OCI-LY1 (cell line): ENCODE measurements around the gene ACTR8.

Experiments used
- EZH2 ChIP-seq: fragments of 200-600 bp; sonication (generic), shearing (Covaris generic); IDR thresholded peaks from 2 replicates; pipeline ENCODE4 v1.8.0; 2017; ENCODE audit warnings: borderline replicate concordance, mixed run types, mild to moderate bottlenecking, antibody characterized with exemption, low read length, moderate library complexity, mixed read lengths
- TF ChIP-seq, protein P1 (sequence below): fragments of 200-600 bp; sonication (generic), shearing (Covaris generic); IDR thresholded peaks from 2 replicates; pipeline ENCODE4 v1.5.1; 2017; ENCODE audit warnings: mild to moderate bottlenecking, antibody characterized with exemption, low read length, moderate library complexity, mixed read lengths

DNA sequence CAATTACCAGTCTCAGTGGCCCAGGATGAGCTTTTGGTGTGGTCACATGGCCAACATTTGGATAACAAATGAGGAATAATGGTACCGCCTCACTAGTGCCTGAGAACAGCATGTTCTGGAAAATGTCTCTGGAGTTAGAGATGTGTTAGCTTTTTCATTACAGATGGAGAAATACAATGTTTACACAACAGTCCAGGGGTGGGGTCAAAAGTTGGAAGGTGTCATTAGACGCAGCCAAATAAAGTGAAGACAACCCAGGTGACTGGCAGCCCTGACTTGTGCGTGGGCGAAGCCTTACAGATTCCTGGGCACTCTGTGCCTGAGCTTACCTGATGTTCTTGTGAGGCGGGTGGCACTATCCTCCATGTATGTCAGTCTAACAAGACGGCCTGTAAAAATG lies 22.8 kb downstream of the ACTR8 start:
- TF ChIP-seq, protein P1, sequence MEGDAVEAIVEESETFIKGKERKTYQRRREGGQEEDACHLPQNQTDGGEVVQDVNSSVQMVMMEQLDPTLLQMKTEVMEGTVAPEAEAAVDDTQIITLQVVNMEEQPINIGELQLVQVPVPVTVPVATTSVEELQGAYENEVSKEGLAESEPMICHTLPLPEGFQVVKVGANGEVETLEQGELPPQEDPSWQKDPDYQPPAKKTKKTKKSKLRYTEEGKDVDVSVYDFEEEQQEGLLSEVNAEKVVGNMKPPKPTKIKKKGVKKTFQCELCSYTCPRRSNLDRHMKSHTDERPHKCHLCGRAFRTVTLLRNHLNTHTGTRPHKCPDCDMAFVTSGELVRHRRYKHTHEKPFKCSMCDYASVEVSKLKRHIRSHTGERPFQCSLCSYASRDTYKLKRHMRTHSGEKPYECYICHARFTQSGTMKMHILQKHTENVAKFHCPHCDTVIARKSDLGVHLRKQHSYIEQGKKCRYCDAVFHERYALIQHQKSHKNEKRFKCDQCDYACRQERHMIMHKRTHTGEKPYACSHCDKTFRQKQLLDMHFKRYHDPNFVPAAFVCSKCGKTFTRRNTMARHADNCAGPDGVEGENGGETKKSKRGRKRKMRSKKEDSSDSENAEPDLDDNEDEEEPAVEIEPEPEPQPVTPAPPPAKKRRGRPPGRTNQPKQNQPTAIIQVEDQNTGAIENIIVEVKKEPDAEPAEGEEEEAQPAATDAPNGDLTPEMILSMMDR: no peak
- TF ChIP-seq EZH2: no peak
